ENCODE results near the gene JAZF1. TPM values are rescaled to one million over a fixed set of nuclear protein-coding genes. Genes with fewer than 3 reads are reported as not detected.

JAZF1 gene
- total and polyA plus RNA-seq, 2 of the 8 experiments (the other 6 are each of a cell fraction or from before 2014, with no cell fraction given): 2.6 to 21.8 TPM

GRCh38 chr7:27899601-27900000 lies 281.0 kb downstream of the JAZF1 start (continued):
- TF ChIP-seq, protein P1, sequence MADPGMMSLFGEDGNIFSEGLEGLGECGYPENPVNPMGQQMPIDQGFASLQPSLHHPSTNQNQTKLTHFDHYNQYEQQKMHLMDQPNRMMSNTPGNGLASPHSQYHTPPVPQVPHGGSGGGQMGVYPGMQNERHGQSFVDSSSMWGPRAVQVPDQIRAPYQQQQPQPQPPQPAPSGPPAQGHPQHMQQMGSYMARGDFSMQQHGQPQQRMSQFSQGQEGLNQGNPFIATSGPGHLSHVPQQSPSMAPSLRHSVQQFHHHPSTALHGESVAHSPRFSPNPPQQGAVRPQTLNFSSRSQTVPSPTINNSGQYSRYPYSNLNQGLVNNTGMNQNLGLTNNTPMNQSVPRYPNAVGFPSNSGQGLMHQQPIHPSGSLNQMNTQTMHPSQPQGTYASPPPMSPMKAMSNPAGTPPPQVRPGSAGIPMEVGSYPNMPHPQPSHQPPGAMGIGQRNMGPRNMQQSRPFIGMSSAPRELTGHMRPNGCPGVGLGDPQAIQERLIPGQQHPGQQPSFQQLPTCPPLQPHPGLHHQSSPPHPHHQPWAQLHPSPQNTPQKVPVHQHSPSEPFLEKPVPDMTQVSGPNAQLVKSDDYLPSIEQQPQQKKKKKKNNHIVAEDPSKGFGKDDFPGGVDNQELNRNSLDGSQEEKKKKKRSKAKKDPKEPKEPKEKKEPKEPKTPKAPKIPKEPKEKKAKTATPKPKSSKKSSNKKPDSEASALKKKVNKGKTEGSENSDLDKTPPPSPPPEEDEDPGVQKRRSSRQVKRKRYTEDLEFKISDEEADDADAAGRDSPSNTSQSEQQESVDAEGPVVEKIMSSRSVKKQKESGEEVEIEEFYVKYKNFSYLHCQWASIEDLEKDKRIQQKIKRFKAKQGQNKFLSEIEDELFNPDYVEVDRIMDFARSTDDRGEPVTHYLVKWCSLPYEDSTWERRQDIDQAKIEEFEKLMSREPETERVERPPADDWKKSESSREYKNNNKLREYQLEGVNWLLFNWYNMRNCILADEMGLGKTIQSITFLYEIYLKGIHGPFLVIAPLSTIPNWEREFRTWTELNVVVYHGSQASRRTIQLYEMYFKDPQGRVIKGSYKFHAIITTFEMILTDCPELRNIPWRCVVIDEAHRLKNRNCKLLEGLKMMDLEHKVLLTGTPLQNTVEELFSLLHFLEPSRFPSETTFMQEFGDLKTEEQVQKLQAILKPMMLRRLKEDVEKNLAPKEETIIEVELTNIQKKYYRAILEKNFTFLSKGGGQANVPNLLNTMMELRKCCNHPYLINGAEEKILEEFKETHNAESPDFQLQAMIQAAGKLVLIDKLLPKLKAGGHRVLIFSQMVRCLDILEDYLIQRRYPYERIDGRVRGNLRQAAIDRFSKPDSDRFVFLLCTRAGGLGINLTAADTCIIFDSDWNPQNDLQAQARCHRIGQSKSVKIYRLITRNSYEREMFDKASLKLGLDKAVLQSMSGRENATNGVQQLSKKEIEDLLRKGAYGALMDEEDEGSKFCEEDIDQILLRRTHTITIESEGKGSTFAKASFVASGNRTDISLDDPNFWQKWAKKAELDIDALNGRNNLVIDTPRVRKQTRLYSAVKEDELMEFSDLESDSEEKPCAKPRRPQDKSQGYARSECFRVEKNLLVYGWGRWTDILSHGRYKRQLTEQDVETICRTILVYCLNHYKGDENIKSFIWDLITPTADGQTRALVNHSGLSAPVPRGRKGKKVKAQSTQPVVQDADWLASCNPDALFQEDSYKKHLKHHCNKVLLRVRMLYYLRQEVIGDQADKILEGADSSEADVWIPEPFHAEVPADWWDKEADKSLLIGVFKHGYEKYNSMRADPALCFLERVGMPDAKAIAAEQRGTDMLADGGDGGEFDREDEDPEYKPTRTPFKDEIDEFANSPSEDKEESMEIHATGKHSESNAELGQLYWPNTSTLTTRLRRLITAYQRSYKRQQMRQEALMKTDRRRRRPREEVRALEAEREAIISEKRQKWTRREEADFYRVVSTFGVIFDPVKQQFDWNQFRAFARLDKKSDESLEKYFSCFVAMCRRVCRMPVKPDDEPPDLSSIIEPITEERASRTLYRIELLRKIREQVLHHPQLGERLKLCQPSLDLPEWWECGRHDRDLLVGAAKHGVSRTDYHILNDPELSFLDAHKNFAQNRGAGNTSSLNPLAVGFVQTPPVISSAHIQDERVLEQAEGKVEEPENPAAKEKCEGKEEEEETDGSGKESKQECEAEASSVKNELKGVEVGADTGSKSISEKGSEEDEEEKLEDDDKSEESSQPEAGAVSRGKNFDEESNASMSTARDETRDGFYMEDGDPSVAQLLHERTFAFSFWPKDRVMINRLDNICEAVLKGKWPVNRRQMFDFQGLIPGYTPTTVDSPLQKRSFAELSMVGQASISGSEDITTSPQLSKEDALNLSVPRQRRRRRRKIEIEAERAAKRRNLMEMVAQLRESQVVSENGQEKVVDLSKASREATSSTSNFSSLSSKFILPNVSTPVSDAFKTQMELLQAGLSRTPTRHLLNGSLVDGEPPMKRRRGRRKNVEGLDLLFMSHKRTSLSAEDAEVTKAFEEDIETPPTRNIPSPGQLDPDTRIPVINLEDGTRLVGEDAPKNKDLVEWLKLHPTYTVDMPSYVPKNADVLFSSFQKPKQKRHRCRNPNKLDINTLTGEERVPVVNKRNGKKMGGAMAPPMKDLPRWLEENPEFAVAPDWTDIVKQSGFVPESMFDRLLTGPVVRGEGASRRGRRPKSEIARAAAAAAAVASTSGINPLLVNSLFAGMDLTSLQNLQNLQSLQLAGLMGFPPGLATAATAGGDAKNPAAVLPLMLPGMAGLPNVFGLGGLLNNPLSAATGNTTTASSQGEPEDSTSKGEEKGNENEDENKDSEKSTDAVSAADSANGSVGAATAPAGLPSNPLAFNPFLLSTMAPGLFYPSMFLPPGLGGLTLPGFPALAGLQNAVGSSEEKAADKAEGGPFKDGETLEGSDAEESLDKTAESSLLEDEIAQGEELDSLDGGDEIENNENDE (IDR thresholded peaks at IDR 0.05; ENCODE audit: insufficient replicate concordance, low read length): no peak
- no peak for TF ChIP-seq SIX5 (IDR thresholded peaks at IDR 0.05; ENCODE audit: low read depth, low read length)
- no peak for TF ChIP-seq KDM4A (IDR thresholded peaks at IDR 0.05; ENCODE audit: low read depth, low read length, severe bottlenecking)

Measured in H1 (cell line).